ENCODE measurements around the gene ATP13A4. TPM values are rescaled to one million over a fixed set of nuclear protein-coding genes. Genes with fewer than 3 reads are reported as not detected.

ATP13A4 gene, protein sequence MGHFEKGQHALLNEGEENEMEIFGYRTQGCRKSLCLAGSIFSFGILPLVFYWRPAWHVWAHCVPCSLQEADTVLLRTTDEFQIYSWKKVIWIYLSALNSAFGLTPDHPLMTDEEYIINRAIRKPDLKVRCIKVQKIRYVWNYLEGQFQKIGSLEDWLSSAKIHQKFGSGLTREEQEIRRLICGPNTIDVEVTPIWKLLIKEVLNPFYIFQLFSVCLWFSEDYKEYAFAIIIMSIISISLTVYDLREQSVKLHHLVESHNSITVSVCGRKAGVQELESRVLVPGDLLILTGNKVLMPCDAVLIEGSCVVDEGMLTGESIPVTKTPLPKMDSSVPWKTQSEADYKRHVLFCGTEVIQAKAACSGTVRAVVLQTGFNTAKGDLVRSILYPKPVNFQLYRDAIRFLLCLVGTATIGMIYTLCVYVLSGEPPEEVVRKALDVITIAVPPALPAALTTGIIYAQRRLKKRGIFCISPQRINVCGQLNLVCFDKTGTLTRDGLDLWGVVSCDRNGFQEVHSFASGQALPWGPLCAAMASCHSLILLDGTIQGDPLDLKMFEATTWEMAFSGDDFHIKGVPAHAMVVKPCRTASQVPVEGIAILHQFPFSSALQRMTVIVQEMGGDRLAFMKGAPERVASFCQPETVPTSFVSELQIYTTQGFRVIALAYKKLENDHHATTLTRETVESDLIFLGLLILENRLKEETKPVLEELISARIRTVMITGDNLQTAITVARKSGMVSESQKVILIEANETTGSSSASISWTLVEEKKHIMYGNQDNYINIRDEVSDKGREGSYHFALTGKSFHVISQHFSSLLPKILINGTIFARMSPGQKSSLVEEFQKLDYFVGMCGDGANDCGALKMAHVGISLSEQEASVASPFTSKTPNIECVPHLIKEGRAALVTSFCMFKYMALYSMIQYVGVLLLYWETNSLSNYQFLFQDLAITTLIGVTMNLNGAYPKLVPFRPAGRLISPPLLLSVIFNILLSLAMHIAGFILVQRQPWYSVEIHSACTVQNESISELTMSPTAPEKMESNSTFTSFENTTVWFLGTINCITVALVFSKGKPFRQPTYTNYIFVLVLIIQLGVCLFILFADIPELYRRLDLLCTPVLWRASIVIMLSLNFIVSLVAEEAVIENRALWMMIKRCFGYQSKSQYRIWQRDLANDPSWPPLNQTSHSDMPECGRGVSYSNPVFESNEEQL
- total RNA-seq = 1 to 10 TPM in 1 of 4 donors, under 1 TPM in 2, not detected in 1; 0.77 to 5.9 (median 0.88) TPM

GRCh38 chr3:193554811-193555210 lies at the start of gene ATP13A4:
ATP13A4 (minus strand) TSS chr3:193554895; CDS start chr3:193554799, 96 bp downstream.
- Histone ChIP-seq H3K36me3 (no peaks in the 10 kb centered on the region), H3K9me3 (no peaks in the 10 kb centered on the region), H3K27ac (no peak within 1 kb of the TSS), H3K4me3 (no peak within 1 kb of the TSS), H3K27me3 (no peaks in the 10 kb centered on the region), H3K4me1 (no peaks in the 10 kb centered on the region)
- intact Hi-C loops (cut with DNase I; ENCODE audit: low total_unique reads) = no loop called here
- TF ChIP-seq POLR2A (IDR thresholded peaks at IDR 0.05) = no peak
- TF ChIP-seq, protein P1, sequence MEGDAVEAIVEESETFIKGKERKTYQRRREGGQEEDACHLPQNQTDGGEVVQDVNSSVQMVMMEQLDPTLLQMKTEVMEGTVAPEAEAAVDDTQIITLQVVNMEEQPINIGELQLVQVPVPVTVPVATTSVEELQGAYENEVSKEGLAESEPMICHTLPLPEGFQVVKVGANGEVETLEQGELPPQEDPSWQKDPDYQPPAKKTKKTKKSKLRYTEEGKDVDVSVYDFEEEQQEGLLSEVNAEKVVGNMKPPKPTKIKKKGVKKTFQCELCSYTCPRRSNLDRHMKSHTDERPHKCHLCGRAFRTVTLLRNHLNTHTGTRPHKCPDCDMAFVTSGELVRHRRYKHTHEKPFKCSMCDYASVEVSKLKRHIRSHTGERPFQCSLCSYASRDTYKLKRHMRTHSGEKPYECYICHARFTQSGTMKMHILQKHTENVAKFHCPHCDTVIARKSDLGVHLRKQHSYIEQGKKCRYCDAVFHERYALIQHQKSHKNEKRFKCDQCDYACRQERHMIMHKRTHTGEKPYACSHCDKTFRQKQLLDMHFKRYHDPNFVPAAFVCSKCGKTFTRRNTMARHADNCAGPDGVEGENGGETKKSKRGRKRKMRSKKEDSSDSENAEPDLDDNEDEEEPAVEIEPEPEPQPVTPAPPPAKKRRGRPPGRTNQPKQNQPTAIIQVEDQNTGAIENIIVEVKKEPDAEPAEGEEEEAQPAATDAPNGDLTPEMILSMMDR (IDR thresholded peaks at IDR 0.05) = no peak
- DNase-seq = no peak

- Histone ChIP-seq H3K27me3 (no peaks in the 10 kb centered on the region), H3K27ac (no peak overlapping the region), H3K4me3 (no peak overlapping the region), H3K4me1 (peaks cover under 1 to 6% of the 10 kb centered on the region in 2 donors), H3K36me3 (no peaks in the 10 kb centered on the region), H3K9me3 (no peaks in the 10 kb centered on the region)
- intact Hi-C loops (cut with DNase I; ENCODE audit: low total_unique reads) = no loop called here
- no peak for DNase-seq
- TF ChIP-seq, protein P1 (IDR thresholded peaks at IDR 0.05) = no peak
These were observed 44.7 kb upstream of the ATP13A4 start for GRCh38 chr3:193599393-193599792.

DNA sequence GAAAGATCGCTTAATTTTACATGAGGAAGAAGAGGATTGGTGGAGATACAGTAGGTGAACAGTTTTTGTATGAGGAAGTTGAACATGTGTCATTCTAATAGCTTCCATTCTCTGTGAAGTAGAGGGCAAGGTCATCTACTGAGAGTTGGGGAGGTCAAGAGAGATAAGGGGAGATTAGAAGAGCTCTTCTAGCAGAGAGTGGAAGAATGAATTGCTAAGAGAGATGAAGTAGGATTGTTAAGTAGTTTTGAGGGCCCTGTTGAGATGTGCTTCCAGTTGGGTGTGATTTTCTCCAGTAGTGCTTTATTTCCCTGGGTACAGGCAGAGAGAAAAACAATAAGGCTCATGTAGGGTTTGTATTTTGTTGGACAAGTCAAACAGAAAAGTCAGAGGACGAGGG lies 43.5 kb upstream of the ATP13A4 start:
- Histone ChIP-seq H3K9me3 (no peaks in the 10 kb centered on the region), H3K27ac (no peak overlapping the region), H3K27me3 (no peaks in the 10 kb centered on the region), H3K4me1 (peaks cover 4 to 6% of the 10 kb centered on the region in 2 donors), H3K4me3 (no peak overlapping the region), H3K36me3 (no peaks in the 10 kb centered on the region)
- DNase-seq = no peak
- no peak for TF ChIP-seq POLR2A (IDR thresholded peaks at IDR 0.05)
- TF ChIP-seq, protein P1 (IDR thresholded peaks at IDR 0.05) = no peak
- intact Hi-C loops (cut with DNase I; ENCODE audit: low total_unique reads) = no loop called here

DNA sequence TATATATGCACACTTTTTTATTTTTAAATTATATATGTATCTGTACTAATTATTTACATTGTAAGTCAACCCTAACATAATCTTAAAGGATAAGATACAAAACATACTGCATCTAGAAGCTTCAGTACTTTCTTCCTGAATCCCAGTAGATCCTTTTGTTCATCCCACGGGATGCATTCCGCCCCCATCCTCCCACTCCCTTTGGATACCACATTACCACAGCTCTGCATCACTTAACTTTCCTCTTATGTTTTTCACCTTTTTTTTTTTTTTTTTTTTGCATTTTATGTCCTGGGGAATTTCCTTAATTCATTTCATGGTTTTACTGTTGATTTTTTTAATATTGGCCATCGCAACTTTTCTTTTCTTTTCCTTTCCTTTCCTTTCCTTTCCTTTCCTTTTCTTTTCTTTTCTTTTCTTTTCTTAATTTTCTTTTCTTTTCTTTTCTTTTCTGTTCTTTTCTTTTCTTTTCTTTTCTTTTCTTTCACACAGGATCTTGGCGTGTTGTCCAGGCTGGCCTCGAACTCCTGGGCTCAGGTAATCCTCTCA lies 41.3 kb upstream of the ATP13A4 start:
- no peak for DNase-seq
- no peaks in the 10 kb centered on the region for H3K27me3 ChIP-seq
- H3K4me3 ChIP-seq = no peak overlapping the region
- H3K36me3 ChIP-seq = no peaks in the 10 kb centered on the region
- intact Hi-C loops (cut with DNase I; ENCODE audit: low total_unique reads) = no loop called here
- H3K9me3 ChIP-seq = no peaks in the 10 kb centered on the region
- peaks cover 4 to 6% of the 10 kb centered on the region in 2 donors for H3K4me1 ChIP-seq
- TF ChIP-seq, protein P1 (IDR thresholded peaks at IDR 0.05) = no peak
- TF ChIP-seq POLR2A (IDR thresholded peaks at IDR 0.05) = no peak
- no peak overlapping the region for H3K27ac ChIP-seq

All from uterus (tissue), 4 donors.